Nephron progenitor cell (in vitro differentiated cells): ENCODE measurements around the gene CDH16.
A peak's percentile ranks its signal among the peaks of the same experiment; 100 is the strongest.

Source experiments
- DNase-seq: peaks from one replicate; pipeline ENCODE4 v3.0.0; 2021
- H3K27ac Mint-ChIP-seq: 2 replicates; pipeline ENCODE4 v1.8.0; 2021; ENCODE audit warnings: mild to moderate bottlenecking, moderate library complexity, mixed read lengths
- H3K27me3 Mint-ChIP-seq: 2 replicates; pipeline ENCODE4 v1.8.0; 2021; ENCODE audit warnings: mild to moderate bottlenecking, low read depth, mixed read lengths; ENCODE audit not compliant: poor library complexity
- H3K36me3 Mint-ChIP-seq: 2 replicates; pipeline ENCODE4 v1.8.0; 2021; ENCODE audit warnings: low read depth, mixed read lengths
- H3K4me1 Mint-ChIP-seq: 2 replicates; pipeline ENCODE4 v1.8.0; 2021; ENCODE audit warnings: mixed read lengths
- H3K4me3 Mint-ChIP-seq: 2 replicates; pipeline ENCODE4 v1.8.0; 2021; ENCODE audit warnings: mild to moderate bottlenecking, moderate library complexity, mixed read lengths
- H3K9me3 Mint-ChIP-seq: 2 replicates; pipeline ENCODE4 v1.8.0; 2021; ENCODE audit warnings: mild to moderate bottlenecking, moderate library complexity, mixed read lengths
- TF ChIP-seq, protein P1 (sequence below): fragments of 200-600 bp; sonication (generic); IDR thresholded peaks from 2 replicates; pipeline ENCODE4 v1.5.0; 2021; ENCODE audit warnings: antibody characterized with exemption

CDH16 gene

DNA sequence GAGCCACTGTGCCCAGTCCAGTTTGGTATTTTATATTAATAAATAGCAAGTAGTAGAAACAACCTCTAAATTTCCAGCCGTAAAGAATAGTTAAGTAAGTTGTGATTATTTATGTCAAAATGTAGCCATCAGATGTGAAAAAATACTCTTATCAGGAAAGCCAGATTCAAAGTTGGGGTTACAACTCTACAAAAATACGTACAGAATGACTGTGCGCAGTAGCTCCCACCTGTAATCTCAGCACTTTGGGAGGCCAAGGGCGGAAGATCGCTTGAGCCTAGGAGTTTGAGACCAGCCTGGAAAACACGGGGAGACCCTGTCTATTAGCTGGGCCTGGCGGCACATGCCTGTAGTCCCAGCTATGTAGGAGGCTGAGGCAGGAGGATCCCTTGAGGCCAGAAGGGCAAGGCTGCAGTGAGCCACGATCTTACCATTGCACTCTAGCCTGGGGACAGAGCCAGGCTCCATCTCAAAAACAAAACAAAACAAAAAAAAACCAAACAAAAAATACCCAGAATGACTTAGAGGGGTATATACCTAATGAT, 36.6 kb downstream of the CDH16 start:
- no peak for DNase-seq
- peak overlapping the region; percentile 72 for H3K4me3 Mint-ChIP-seq
- peaks cover 28% of the 10 kb centered on the region for H3K4me1 Mint-ChIP-seq
- TF ChIP-seq, protein P1, sequence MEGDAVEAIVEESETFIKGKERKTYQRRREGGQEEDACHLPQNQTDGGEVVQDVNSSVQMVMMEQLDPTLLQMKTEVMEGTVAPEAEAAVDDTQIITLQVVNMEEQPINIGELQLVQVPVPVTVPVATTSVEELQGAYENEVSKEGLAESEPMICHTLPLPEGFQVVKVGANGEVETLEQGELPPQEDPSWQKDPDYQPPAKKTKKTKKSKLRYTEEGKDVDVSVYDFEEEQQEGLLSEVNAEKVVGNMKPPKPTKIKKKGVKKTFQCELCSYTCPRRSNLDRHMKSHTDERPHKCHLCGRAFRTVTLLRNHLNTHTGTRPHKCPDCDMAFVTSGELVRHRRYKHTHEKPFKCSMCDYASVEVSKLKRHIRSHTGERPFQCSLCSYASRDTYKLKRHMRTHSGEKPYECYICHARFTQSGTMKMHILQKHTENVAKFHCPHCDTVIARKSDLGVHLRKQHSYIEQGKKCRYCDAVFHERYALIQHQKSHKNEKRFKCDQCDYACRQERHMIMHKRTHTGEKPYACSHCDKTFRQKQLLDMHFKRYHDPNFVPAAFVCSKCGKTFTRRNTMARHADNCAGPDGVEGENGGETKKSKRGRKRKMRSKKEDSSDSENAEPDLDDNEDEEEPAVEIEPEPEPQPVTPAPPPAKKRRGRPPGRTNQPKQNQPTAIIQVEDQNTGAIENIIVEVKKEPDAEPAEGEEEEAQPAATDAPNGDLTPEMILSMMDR = no peak
- no peak overlapping the region for H3K27ac Mint-ChIP-seq
- H3K9me3 Mint-ChIP-seq = no peaks in the 10 kb centered on the region
- no peaks in the 10 kb centered on the region for H3K27me3 Mint-ChIP-seq
- H3K36me3 Mint-ChIP-seq = peaks cover 27% of the 10 kb centered on the region

DNA sequence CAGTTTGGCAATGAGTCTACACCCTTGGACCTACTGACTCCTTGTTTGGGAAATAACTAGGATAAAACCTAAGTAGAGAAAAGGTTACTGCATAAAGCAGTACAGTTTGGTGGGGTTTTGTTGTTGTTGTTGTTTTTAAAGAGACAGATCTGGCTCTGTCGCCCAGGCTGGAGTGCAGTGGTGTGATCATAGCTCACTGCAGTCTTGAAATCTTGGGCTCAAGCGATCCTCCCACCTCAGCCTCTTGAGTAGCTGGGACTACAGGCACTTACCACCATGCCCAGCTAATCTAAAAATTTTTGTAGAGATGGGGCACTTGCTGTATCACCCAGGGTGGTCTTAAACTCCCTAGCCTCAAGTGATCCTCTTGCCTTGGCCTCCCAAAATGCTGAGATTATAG, 37.1 kb downstream of the CDH16 start:
- no peak for DNase-seq
- peaks cover 28% of the 10 kb centered on the region for H3K4me1 Mint-ChIP-seq
- peaks cover 22% of the 10 kb centered on the region for H3K36me3 Mint-ChIP-seq
- peak overlapping the region; percentile 72 for H3K4me3 Mint-ChIP-seq
- no peaks in the 10 kb centered on the region for H3K27me3 Mint-ChIP-seq
- no peak overlapping the region for H3K27ac Mint-ChIP-seq
- H3K9me3 Mint-ChIP-seq = no peaks in the 10 kb centered on the region
- TF ChIP-seq, protein P1 = no peak

DNA sequence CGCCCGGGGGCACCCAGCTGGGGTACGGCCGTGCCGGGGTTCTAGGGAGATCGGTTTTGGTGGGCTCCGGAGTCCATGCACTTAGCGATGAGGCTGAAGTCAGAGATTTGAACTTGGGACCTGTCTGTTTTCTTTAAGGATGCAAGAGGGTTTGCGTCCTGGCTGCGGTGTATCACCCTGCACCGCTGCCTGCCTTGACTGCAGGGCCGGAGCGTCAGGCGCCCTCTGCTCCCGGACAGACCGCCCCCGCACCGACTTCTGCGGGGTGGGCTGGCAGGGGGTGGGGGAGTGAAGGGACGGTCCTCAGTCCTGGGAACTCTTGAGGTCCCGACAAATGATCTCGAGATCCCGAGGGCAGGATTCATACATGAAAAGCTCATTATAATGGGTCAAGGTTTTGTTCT, 37.7 kb downstream of the CDH16 start:
- no peak overlapping the region for H3K27ac Mint-ChIP-seq
- peaks cover 4% of the 10 kb centered on the region for H3K27me3 Mint-ChIP-seq
- TF ChIP-seq, protein P1 = no peak
- H3K4me1 Mint-ChIP-seq = peaks cover 32% of the 10 kb centered on the region
- H3K36me3 Mint-ChIP-seq = peaks cover 19% of the 10 kb centered on the region
- DNase-seq = peak; percentile 29
- no peaks in the 10 kb centered on the region for H3K9me3 Mint-ChIP-seq
- H3K4me3 Mint-ChIP-seq = peak overlapping the region; percentile 72

DNA sequence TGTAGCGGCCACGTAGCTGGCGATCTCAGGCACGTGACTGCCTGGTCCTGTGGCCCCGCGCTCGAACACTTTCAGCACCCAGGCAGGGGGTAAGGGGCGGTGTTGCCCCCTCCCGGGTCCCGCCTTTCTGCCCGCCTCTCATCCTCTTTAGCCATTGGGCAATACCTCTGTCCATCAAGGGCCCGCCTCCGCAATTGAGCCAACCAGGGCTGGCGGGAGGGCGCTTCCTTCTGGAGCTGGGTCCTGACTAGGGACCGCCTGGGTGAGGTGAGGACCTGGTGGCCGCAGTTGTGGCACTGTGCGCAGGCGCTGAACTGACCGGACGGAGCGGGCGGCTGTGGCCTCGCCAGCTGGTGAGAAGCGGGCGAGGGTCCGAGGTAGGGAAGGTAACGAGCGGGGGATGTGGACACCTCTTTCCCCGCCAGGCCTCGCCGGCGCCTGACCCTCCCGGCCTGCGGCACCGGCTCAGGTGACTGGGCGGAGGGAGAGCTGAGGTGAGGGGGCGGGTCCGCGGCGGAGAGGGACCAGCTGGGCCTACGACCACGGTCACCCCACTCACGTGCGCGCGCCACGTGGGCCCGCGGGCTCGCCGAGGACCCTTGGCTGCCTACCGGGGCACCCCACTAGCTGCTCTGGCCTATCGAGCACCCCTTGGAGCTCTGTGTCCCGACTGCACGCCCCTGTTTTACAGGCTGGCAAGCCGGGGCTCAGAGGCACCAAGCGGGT, 38.2 kb downstream of the CDH16 start, which contains the start of gene PDP2:
Gene PDP2, plus strand, starts transcription at position 228 of the 726 bp plus-strand sequence. CDS start 3,770 bp downstream, outside the sequence.
- H3K27me3 Mint-ChIP-seq = peaks cover 5% of the 10 kb centered on the region
- TF ChIP-seq, protein P1 = no peak
- no peaks in the 10 kb centered on the region for H3K9me3 Mint-ChIP-seq
- H3K4me3 Mint-ChIP-seq = peak within 1 kb of the TSS; percentile 95
- H3K27ac Mint-ChIP-seq = peak within 1 kb of the TSS; percentile 59
- H3K36me3 Mint-ChIP-seq = peaks cover 14% of the 10 kb centered on the region
- peaks cover 34% of the 10 kb centered on the region for H3K4me1 Mint-ChIP-seq
- peak; percentile 93 for DNase-seq

DNA sequence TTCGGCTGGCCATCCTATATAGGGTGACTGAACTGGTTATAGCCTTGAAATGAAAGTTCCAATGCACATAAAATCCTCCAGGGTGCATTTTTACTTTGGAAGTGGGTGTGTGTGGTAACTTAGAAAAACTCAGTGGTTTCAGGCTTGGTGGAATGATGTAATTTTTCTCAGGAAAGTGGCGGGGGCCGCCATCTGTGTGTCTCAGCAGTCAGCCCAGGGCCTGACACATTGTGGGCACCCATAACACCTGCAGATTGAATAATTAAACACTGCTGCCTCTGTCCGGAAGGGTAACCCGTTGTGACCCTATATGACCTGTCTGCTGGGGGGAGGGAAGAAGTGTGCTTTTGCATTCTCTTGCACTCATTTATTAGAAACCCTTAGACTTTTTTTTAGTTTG, 40.6 kb downstream of the CDH16 start:
- Mint-ChIP-seq H3K4me3 (no peak overlapping the region), H3K27me3 (peaks cover 5% of the 10 kb centered on the region), H3K27ac (no peak overlapping the region), H3K36me3 (no peaks in the 10 kb centered on the region), H3K9me3 (no peaks in the 10 kb centered on the region), H3K4me1 (peaks cover 47% of the 10 kb centered on the region)
- DNase-seq = no peak
- TF ChIP-seq, protein P1 = no peak
